Activated naive CD8-positive, alpha-beta T cell treated with anti-CD3 and anti-CD28 coated beads for 36 hours (primary cell): ENCODE measurements around the gene MPPE1. TPM values are rescaled to one million over a fixed set of nuclear protein-coding genes. Genes with fewer than 3 reads are reported as not detected.
"Not testable (repeated sequence)": the region's sequence is repeated elsewhere in the genome, so short reads cannot be mapped to it uniquely, and the experiment has no call there.

Experiments used
- DNase-seq: peaks from one replicate; pipeline ENCODE4 v3.0.0; 2021
- H3K27ac Mint-ChIP-seq: one replicate; pipeline ENCODE4 v1.8.0; 2022; ENCODE audit warnings: mild to moderate bottlenecking, moderate library complexity, mixed read lengths
- H3K27me3 Mint-ChIP-seq: one replicate; pipeline ENCODE4 v1.8.0; 2022; ENCODE audit warnings: mild to moderate bottlenecking, mixed read lengths
- H3K36me3 Mint-ChIP-seq: one replicate; pipeline ENCODE4 v1.8.0; 2021; ENCODE audit warnings: mild to moderate bottlenecking, mixed read lengths
- H3K4me1 Mint-ChIP-seq: one replicate; pipeline ENCODE4 v1.8.0; 2021; ENCODE audit warnings: mixed read lengths
- H3K4me3 Mint-ChIP-seq: one replicate; pipeline ENCODE4 v1.8.0; 2022; ENCODE audit warnings: mild to moderate bottlenecking, moderate library complexity, mixed read lengths
- H3K9me3 Mint-ChIP-seq: one replicate; pipeline ENCODE4 v1.8.0; 2022; ENCODE audit warnings: mixed read lengths
- total RNA-seq, 2 experiments: library from RNA; stranded (reverse); gene quantifications; one replicate each; pipeline ENCODE4 v1.2.3, GENCODE V29; 2021

Gene MPPE1
- total RNA-seq, 2 experiments from 2014 or later, result 25.3 to 27.1 TPM

DNA sequence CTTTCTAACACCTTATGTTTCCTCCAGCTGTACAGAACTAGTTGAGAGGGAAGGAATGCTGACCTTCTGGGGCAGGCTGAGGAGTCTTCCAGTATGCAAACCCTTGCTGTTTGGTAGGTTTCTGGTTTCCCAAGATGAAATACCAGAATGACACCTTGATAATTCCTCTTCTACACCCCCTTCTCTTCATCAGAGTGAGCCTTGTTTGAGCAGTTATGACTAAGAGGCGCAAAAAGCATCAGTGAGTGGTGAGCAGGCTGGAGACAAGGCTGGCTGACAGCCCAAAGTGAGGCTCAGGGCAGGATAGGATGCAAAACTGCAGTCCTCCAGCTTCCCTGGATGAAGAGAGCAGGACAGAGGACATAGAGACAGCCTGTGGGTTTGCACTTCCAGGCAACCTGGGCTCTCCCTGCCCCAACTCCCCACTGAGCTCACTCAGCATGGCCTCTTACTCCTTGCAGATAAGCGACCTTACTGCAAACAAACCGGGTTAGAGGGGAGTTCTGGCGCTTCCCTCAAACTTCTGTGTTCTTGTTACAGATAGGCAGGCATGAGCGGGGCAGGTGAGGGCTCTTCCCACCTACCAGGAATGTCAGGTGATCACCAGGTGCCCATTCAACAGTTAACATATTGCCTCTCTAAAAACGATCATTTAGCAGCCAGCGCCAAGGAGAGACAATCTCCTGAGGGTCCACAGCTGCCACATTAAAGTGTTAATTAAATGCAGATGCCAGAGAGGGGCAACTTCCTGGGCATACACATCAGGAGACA lies 5.4 kb downstream of the MPPE1 start:
- no peak overlapping the region for H3K27ac Mint-ChIP-seq
- peaks cover 18% of the 10 kb centered on the region for H3K4me1 Mint-ChIP-seq
- DNase-seq, result no peak
- no peaks in the 10 kb centered on the region for H3K9me3 Mint-ChIP-seq
- peaks cover 18% of the 10 kb centered on the region for H3K36me3 Mint-ChIP-seq
- no peak overlapping the region for H3K4me3 Mint-ChIP-seq
- H3K27me3 Mint-ChIP-seq, result no peaks in the 10 kb centered on the region

DNA sequence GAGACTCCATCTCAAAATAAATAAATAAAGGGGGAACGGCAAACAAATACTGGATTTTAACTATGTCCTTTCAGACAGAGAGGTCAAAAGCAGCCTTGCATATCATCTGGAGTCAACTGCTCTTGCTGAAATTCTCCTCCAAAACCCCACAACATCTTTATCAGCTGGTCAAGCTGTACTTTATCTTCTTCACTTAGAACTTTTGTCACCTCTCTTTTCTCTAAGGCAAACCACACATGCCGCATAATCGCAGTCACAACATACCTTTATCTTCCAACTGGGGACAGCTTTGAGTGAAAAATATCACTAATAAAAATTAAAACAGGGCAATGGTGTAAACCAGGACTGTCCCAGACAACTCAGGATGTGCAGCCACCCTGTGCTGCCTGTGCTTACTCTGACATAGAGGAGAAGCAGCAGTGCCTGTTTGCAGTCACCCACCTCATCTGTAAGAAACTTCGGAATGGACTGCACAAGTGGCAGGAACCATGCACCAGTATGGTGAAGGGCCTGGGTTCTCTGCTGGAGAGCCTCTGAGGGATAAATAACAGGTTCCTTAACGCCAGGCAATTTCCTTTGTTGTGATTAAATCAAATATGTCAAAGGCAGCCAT lies 6.2 kb downstream of the MPPE1 start:
- Mint-ChIP-seq H3K4me1 (peaks cover 13% of the 10 kb centered on the region), H3K27ac (no peak overlapping the region), H3K36me3 (peaks cover 21% of the 10 kb centered on the region), H3K27me3 (no peaks in the 10 kb centered on the region), H3K9me3 (no peaks in the 10 kb centered on the region), H3K4me3 (no peak overlapping the region)
- DNase-seq, result no peak

- no peaks in the 10 kb centered on the region for H3K9me3 Mint-ChIP-seq
- H3K4me3 Mint-ChIP-seq, result no peak overlapping the region
- H3K36me3 Mint-ChIP-seq, result peaks cover 22% of the 10 kb centered on the region
- H3K27ac Mint-ChIP-seq, result no peak overlapping the region
- H3K27me3 Mint-ChIP-seq, result no peaks in the 10 kb centered on the region
- H3K4me1 Mint-ChIP-seq, result peaks cover 6% of the 10 kb centered on the region
- DNase-seq, result no peak
These were observed 9.1 kb downstream of the MPPE1 start for GRCh38 chr18:11899063-11899462.

GRCh38 chr18:11897781-11898180 lies 10.3 kb downstream of the MPPE1 start:
- DNase-seq, result no peak
- H3K4me3 Mint-ChIP-seq, result no peak overlapping the region
- peaks cover 23% of the 10 kb centered on the region for H3K36me3 Mint-ChIP-seq
- no peaks in the 10 kb centered on the region for H3K9me3 Mint-ChIP-seq
- no peak overlapping the region for H3K27ac Mint-ChIP-seq
- no peaks in the 10 kb centered on the region for H3K27me3 Mint-ChIP-seq
- H3K4me1 Mint-ChIP-seq, result peaks cover 2% of the 10 kb centered on the region

DNA sequence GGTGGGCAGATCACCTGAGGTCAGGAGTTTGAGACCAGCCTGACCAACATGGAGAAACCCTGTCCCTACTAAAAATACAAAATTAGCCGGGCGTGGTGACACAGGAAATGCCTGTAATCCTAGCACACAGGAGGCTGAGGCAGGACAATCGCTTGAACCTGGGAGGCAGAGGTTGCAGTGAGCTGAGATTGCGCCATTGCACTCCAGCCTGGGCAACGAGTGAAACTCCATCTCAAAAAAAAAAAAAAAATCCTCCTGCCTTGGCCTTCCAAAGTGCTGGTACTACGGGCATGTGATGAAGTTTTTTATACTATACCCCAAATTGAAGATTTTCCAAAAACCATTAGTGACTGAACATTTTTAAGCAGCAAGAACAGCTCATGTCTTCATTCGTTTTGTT lies 15.7 kb downstream of the MPPE1 start:
- H3K9me3 Mint-ChIP-seq, H3K4me1 Mint-ChIP-seq, H3K4me3 Mint-ChIP-seq, DNase-seq, H3K27me3 Mint-ChIP-seq, H3K27ac Mint-ChIP-seq: not testable (repeated sequence)
- peaks cover 17% of the 10 kb centered on the region for H3K36me3 Mint-ChIP-seq

DNA sequence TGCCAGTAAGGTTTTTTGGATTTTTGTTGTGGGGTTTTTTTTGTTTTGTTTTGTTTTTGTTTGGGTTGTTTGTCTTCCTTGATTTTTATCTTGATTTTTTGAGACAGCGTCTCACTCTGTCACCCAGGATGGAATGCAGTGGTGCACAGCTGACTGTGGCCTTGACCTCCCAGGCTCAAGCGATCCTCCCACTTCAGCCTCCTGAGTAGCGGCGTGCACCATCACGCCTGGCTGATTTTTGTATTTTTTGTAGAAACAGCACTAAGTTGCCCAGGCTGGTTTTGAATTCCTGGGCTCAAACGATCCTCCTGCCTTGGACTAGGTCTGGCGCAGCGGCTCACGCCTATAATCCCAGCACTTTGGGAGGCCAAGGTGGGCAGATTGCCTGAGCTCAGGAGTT lies 16.4 kb downstream of the MPPE1 start:
- H3K36me3 Mint-ChIP-seq, result peaks cover 13% of the 10 kb centered on the region
- no peak overlapping the region for H3K27ac Mint-ChIP-seq
- H3K4me1 Mint-ChIP-seq, result no peaks in the 10 kb centered on the region
- no peaks in the 10 kb centered on the region for H3K9me3 Mint-ChIP-seq
- H3K27me3 Mint-ChIP-seq, result no peaks in the 10 kb centered on the region
- no peak overlapping the region for H3K4me3 Mint-ChIP-seq
- DNase-seq, result no peak

- DNase-seq, result no peak
- Mint-ChIP-seq H3K9me3 (no peaks in the 10 kb centered on the region), H3K36me3 (peaks cover 10% of the 10 kb centered on the region), H3K27ac (no peak overlapping the region), H3K4me3 (no peak overlapping the region), H3K27me3 (no peaks in the 10 kb centered on the region), H3K4me1 (peaks cover 4% of the 10 kb centered on the region)
These were observed 18.8 kb downstream of the MPPE1 start for GRCh38 chr18:11889284-11889683.

GRCh38 chr18:11888726-11889125 lies 19.4 kb downstream of the MPPE1 start:
- no peak for DNase-seq
- H3K4me1 Mint-ChIP-seq, result peaks cover 5% of the 10 kb centered on the region
- no peaks in the 10 kb centered on the region for H3K27me3 Mint-ChIP-seq
- H3K27ac Mint-ChIP-seq, result no peak overlapping the region
- no peak overlapping the region for H3K4me3 Mint-ChIP-seq
- H3K36me3 Mint-ChIP-seq, result peaks cover 10% of the 10 kb centered on the region
- no peaks in the 10 kb centered on the region for H3K9me3 Mint-ChIP-seq

DNA sequence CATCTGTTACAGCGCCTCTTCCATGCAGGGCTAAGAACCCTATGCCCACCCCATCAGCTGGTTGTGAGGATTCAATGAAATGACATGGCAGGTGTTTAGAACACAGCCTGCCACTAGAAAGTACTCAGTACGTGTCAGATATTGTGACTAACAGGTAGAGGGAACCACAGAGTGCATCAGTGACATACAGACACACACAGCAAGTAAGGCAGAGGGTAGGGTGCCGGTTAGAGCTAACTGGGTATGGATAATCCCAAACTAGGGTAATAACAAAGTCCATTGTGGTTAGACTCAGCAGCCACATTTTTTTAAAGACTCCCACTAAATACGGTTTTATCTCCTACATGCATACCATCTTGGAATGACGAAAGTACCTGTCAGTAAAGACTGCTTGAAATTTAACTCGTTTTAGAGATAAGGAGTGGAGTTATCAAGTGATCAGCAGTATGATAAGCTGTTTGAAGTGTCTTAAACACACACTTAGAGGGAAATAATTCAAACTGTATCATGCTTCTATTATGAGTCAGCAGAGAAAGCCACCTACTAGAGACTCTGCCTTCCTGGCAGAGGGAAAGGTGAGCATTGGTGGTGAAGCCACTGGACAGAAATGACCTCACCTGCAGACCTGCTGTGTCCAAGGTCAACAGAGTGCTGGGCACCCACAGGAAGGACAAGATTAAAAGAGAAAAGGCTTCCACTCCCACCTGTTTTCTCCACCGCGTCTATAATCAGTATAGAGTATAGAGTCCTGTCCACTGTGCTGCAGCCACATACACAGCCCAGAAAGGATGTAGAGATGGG lies 20.6 kb downstream of the MPPE1 start:
- H3K4me3 Mint-ChIP-seq, result no peak overlapping the region
- H3K36me3 Mint-ChIP-seq, result peaks cover 7% of the 10 kb centered on the region
- H3K4me1 Mint-ChIP-seq, result peaks cover 5% of the 10 kb centered on the region
- H3K9me3 Mint-ChIP-seq, result no peaks in the 10 kb centered on the region
- no peak overlapping the region for H3K27ac Mint-ChIP-seq
- no peaks in the 10 kb centered on the region for H3K27me3 Mint-ChIP-seq
- DNase-seq, result no peak

DNA sequence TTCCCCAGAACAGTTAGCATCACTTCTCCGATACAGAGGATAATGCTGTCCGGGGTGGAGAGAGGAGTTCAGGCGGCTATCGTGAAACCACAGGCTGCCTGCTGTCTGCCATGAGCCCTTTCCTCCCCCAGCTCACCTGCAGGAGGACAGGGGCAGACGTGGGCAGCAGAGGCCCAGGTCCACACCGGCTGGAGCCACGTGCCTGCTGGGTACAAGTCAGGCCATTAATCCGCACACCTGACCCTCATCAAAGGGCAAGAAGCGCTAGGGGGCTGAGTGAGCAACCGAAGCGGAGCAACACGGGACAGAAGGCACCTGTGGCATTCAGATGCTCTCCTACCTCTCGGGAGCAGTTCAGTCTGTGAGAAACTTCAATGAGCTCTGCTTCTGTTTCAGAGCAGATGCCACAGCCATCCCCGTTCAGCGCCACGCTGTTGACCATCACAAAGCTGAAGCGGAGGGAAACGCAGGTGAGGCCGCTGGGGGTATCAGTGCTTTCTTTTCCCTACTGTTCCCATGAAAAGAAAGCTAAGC lies 21.5 kb downstream of the MPPE1 start:
- peaks cover 5% of the 10 kb centered on the region for H3K4me1 Mint-ChIP-seq
- no peak overlapping the region for H3K4me3 Mint-ChIP-seq
- peaks cover 7% of the 10 kb centered on the region for H3K36me3 Mint-ChIP-seq
- no peak for DNase-seq
- no peaks in the 10 kb centered on the region for H3K27me3 Mint-ChIP-seq
- no peaks in the 10 kb centered on the region for H3K9me3 Mint-ChIP-seq
- H3K27ac Mint-ChIP-seq, result no peak overlapping the region

DNA sequence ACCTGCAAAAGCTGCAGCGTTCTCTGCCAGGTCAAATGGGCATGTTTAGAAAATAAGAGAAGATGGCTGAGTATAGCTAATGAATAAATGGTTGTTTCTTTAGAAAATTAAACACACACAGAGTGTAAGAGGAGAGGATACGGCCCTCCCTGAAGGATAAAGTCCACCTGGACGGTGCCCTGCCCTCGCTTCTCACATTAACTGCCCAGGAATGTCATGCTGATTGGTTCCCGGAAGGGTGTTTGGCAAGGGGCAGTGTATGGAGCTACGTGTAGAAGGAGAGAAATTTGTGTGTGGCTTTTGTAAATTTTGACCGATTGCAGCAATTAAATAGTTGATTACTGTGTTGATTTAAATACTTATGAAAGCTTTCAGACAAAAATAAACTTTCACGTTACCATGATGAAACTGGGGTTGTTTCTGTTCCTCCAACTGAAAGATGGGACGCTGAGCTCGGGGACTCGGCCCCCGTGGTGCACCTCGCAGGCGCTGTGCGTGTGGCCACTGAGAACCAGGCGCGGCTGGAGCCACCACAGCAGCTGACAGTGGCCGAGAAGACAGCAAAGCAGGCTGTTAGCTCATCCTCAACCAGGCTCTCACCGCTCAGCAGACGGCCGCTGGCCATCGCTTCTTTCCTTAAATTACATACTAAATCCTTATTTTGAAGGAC lies 22.7 kb downstream of the MPPE1 start:
- no peak for DNase-seq
- H3K27me3 Mint-ChIP-seq, result no peaks in the 10 kb centered on the region
- peaks cover 5% of the 10 kb centered on the region for H3K4me1 Mint-ChIP-seq
- H3K9me3 Mint-ChIP-seq, result no peaks in the 10 kb centered on the region
- H3K27ac Mint-ChIP-seq, result no peak overlapping the region
- H3K4me3 Mint-ChIP-seq, result no peak overlapping the region
- H3K36me3 Mint-ChIP-seq, result peaks cover 5% of the 10 kb centered on the region

- Mint-ChIP-seq H3K4me1 (peaks cover 5% of the 10 kb centered on the region), H3K27ac (no peak overlapping the region), H3K27me3 (no peaks in the 10 kb centered on the region), H3K4me3 (no peak overlapping the region), H3K9me3 (no peaks in the 10 kb centered on the region), H3K36me3 (peaks cover 3% of the 10 kb centered on the region)
- no peak for DNase-seq
These were observed 23.6 kb downstream of the MPPE1 start for GRCh38 chr18:11884396-11885030.

- peaks cover 5% of the 10 kb centered on the region for H3K4me1 Mint-ChIP-seq
- no peak overlapping the region for H3K4me3 Mint-ChIP-seq
- H3K27me3 Mint-ChIP-seq, result no peaks in the 10 kb centered on the region
These were observed 25.0 kb downstream of the MPPE1 start for GRCh38 chr18:11883153-11883552.

DNA sequence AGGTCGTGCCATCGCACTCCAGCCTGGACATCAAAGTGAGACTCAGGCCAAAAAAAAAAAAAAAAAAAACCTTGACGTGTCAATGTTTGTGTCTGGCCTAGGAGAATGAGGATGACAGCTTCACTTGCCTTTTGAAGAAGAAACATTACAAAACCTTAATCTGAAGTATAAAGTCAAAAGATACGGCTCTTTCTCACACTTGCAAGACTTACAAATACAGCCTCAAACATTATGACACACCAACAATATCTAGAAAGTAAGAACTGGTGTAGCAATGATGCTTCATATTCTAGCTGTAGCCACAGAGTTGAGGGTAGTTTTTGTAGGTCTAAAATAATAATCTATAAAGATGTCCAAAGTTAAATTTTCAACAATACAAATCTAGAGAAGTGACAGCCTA lies 25.5 kb downstream of the MPPE1 start:
- H3K36me3 Mint-ChIP-seq, result peaks cover 2% of the 10 kb centered on the region
- H3K9me3 Mint-ChIP-seq, result no peaks in the 10 kb centered on the region
- DNase-seq, result no peak
- H3K27ac Mint-ChIP-seq, result no peak overlapping the region
- peaks cover 5% of the 10 kb centered on the region for H3K4me1 Mint-ChIP-seq
- no peaks in the 10 kb centered on the region for H3K27me3 Mint-ChIP-seq
- H3K4me3 Mint-ChIP-seq, result no peak overlapping the region

More at GRCh38 chr18:11883153-11883552, 25.0 kb downstream of the MPPE1 start:
- peaks cover 2% of the 10 kb centered on the region for H3K36me3 Mint-ChIP-seq
- no peak for DNase-seq
- H3K27ac Mint-ChIP-seq, result no peak overlapping the region
- H3K9me3 Mint-ChIP-seq, result no peaks in the 10 kb centered on the region
